Stimulated activated CD4-positive, alpha-beta T cell treated with anti-CD3 and anti-CD28 coated beads, Interleukin-15, amount 100 ng/mL, for 24 hours (primary cell): ENCODE measurements around the gene AIP.

ENCODE experiments used
- DNase-seq: peaks from one replicate; pipeline ENCODE4 v3.0.0-alpha.2; 2020

AIP gene

GRCh38 chr11:67538823-67539505 lies 56.1 kb downstream of the AIP start:
- DNase-seq, result no peak

- DNase-seq, result no peak
Observed at GRCh38 chr11:67539550-67539949, 56.7 kb downstream of the AIP start.
